Tibial nerve (tissue), 4 donors: ENCODE measurements around the gene CCDC57. TPM values are rescaled to one million over a fixed set of nuclear protein-coding genes. Genes with fewer than 3 reads are reported as not detected.
"Not testable (repeated sequence)": the region's sequence is repeated elsewhere in the genome, so short reads cannot be mapped to it uniquely, and the experiment has no call there.

Source experiments
- DNase-seq, 2 donors: peaks; one replicate each; pipeline ENCODE4 v3.0.0-alpha.2; 2019; ENCODE audit warnings: low spot score in 2 of 2
- H3K27ac ChIP-seq, 4 donors: fragments of 200-600 bp; sonication (generic) in 3 of 4; one replicate each; pipeline ENCODE4 v1.5.1; 2017 to 2019; ENCODE audit warnings: mild to moderate bottlenecking in 1 of 4
- H3K27me3 ChIP-seq, 2 donors: fragments of 200-600 bp; sonication (generic) in 1 of 2; one replicate each; pipeline versions ENCODE4 v1.5.1 to v1.6.0; 2017 to 2019
- H3K36me3 ChIP-seq, 3 donors: fragments of 200-600 bp; sonication (generic); one replicate each; pipeline ENCODE4 v1.5.1; 2018 to 2019
- H3K4me1 ChIP-seq, 4 donors: fragments of 200-600 bp; sonication (generic) in 3 of 4; one replicate each; pipeline ENCODE4 v1.5.1; 2017 to 2019
- H3K4me3 ChIP-seq, 4 donors: fragments of 200-600 bp; sonication (generic) in 3 of 4; one replicate each; pipeline ENCODE4 v1.5.1; 2017 to 2019; ENCODE audit warnings: mild to moderate bottlenecking in 1 of 4, moderate library complexity in 1 of 4
- H3K9me3 ChIP-seq, 4 donors: fragments of 200-600 bp; sonication (generic) in 3 of 4; one replicate each; pipeline ENCODE4 v1.5.1; 2017 to 2019
- EP300 ChIP-seq, 2 donors: sonication (generic); formaldehyde crosslinking; IDR thresholded peaks; one replicate each; pipeline ENCODE4 v1.6.1; 2017; ENCODE audit warnings: antibody characterized with exemption in 2 of 2, mild to moderate bottlenecking in 1 of 2
- POLR2A ChIP-seq, 2 donors: fragments of 450-650 bp; IDR thresholded peaks; one replicate each; pipeline ENCODE4 v1.6.1; 2017; ENCODE audit warnings: antibody characterized with exemption in 2 of 2, mild to moderate bottlenecking in 2 of 2, moderate library complexity in 2 of 2
- WGBS, 2 donors: methylation state at CpG; one replicate each; pipeline ENCODE4 v1.1.5; 2018; 5-methylcytosine and 5-hydroxymethylcytosine counted together
- total RNA-seq, 4 donors: library from RNA; depleted of rRNA; stranded (reverse); fragments of >200 nt; gene quantifications; one replicate each; pipeline ENCODE4 v1.1.0, GENCODE V29; 2016
- TF ChIP-seq, protein P1 (sequence below), 5 experiments: fragments of 200-600 bp in 3 of 5; fragments of 450-650 bp in 2 of 5; sonication (generic) in 3 of 5; IDR thresholded peaks; one replicate each; pipeline ENCODE4 v1.5.1; 2016 to 2019; ENCODE audit warnings: antibody characterized with exemption in 5 of 5, mild to moderate bottlenecking in 3 of 5, moderate library complexity in 2 of 5

CCDC57 gene
- total RNA-seq, 4 donors from 2014 or later = 33.5 to 91.2 (median 47.9) TPM

DNA sequence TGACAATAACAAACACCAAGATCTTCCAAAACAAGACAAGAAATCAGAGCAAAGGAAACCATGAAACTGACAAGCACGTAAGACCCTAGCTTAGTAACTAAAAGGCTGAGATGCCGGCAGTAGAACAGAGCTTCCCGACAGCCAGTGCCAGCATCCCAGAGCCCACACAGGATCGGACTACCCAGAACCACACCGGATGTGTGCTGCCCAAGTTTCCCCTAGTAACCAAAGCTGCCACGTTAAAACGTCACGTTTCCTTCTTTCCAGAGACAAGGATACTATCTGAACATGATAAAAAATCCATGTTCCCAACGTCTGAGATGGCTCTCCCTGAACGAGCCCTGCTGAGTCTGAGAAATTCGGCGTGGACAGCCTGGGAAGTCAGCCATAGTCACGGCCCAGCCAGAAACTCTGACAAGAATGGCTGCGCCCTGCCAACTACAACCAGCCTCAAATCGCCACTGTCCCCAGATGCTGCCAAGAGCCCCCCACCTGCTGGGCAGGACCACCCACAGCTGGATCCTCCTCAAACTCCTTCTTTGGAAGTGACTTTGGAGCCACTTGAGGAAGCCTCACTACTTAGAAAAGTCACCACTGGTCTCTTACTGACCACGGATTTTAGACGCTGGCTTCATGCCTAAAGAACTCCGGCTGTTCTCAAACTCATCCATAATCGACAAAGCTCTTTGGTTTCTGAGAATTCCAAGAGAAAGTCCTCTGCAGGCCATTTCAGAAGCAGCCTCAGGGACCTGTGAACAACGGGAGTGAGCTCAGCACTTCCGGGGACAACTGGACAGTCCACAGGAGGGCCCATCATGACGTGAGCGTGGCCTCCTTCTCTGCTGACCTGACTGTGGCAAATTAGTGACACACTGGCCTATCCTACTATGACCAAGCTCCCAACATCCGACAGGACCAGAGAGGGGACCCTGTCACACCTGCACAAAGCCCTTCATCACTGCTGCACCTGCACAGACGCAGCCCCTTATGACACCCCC, 16.7 kb downstream of the CCDC57 start:
- H3K36me3 ChIP-seq = peaks cover 0 to 95% (median 3%) of the 10 kb centered on the region in 3 donors
- no peak overlapping the region for H3K4me3 ChIP-seq
- TF ChIP-seq, protein P1, sequence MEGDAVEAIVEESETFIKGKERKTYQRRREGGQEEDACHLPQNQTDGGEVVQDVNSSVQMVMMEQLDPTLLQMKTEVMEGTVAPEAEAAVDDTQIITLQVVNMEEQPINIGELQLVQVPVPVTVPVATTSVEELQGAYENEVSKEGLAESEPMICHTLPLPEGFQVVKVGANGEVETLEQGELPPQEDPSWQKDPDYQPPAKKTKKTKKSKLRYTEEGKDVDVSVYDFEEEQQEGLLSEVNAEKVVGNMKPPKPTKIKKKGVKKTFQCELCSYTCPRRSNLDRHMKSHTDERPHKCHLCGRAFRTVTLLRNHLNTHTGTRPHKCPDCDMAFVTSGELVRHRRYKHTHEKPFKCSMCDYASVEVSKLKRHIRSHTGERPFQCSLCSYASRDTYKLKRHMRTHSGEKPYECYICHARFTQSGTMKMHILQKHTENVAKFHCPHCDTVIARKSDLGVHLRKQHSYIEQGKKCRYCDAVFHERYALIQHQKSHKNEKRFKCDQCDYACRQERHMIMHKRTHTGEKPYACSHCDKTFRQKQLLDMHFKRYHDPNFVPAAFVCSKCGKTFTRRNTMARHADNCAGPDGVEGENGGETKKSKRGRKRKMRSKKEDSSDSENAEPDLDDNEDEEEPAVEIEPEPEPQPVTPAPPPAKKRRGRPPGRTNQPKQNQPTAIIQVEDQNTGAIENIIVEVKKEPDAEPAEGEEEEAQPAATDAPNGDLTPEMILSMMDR (IDR thresholded peaks at IDR 0.05) = no peak
- TF ChIP-seq POLR2A (IDR thresholded peaks at IDR 0.05) (no peak), EP300 (IDR thresholded peaks at IDR 0.05) (no peak)
- H3K4me1 ChIP-seq = no peaks in the 10 kb centered on the region
- H3K27me3 ChIP-seq = no peaks in the 10 kb centered on the region
- no peak overlapping the region for H3K27ac ChIP-seq
- 85 to 87% methylated on average over 24 to 25 of the region's 25 CpGs for WGBS, 2 donors
- H3K9me3 ChIP-seq = no peaks in the 10 kb centered on the region
- DNase-seq = no peak

DNA sequence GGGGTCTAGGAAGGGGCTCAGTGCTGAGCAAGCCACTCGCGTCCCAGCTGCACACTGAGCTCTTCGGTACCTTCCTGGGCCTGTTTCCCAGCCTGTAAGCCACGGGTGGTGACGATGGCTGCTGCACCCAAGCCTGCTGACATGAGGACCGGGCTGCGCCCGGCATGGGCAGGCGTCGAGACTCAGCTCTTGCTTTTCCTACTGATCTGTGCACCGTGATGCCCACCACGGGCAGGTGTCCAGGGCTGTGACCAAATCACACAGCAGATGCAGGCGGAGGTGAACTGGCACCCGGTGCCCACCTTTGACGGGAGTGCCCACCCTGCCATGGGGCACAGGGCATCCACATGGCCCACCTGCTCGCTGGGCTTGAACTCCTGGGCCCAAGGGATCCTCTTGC, 17.9 kb downstream of the CCDC57 start:
- WGBS, 2 donors = 92 to 98% methylated on average over 12 to 14 of the region's 16 CpGs
- Histone ChIP-seq H3K36me3 (peaks cover 0 to 95% (median 3%) of the 10 kb centered on the region in 3 donors), H3K4me1 (no peaks in the 10 kb centered on the region), H3K27me3 (no peaks in the 10 kb centered on the region), H3K27ac (no peak overlapping the region), H3K9me3 (no peaks in the 10 kb centered on the region), H3K4me3 (no peak overlapping the region)
- TF ChIP-seq POLR2A (IDR thresholded peaks at IDR 0.05) (no peak), EP300 (IDR thresholded peaks at IDR 0.05) (no peak)
- TF ChIP-seq, protein P1 (IDR thresholded peaks at IDR 0.05) = no peak
- DNase-seq = no peak

DNA sequence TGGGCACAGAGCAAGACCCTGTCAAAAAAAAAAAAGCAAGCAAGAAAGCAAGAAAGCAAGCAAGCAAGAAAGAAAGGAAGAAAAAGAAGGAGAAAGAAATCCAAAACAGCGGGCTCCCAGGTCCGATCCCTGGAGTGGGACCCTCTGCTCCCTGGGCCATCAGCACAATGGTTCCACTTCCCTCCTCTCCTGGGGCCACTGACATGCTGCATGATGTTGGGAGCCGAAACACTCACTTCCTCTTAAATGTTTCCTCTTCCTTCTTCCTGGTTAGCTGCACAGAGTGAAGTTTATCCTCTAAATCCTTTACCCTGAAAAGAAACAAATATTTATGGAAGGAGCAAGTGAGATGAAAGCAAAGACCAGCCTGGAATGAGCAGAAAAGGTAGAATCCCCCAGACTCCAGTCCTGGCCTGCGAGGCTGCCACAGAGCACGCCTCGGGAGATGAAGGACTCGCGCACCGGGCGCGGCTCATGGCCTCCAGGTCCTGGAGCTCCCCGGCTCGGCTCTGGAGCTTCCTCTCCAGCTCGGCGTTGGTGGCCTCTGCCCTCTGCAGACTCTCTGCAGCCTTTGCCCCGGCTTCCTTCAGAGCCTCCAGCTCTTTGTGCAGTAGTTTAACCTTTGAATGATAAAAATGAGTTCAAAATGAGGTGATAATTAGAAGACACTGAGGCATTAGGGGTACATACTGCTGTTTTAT, 19.0 kb downstream of the CCDC57 start:
- Histone ChIP-seq H3K9me3 (no peaks in the 10 kb centered on the region), H3K27me3 (no peaks in the 10 kb centered on the region), H3K4me3 (peak overlapping the region in 2 of 4 donors; percentile 9 to 23), H3K27ac (no peak overlapping the region), H3K4me1 (no peaks in the 10 kb centered on the region), H3K36me3 (peaks cover 0 to 90% (median 3%) of the 10 kb centered on the region in 3 donors)
- no peak for DNase-seq
- TF ChIP-seq EP300 (IDR thresholded peaks at IDR 0.05) = no peak
- no peak for TF ChIP-seq POLR2A (IDR thresholded peaks at IDR 0.05)
- TF ChIP-seq, protein P1 (IDR thresholded peaks at IDR 0.05) = no peak
- WGBS, 2 donors = 71 to 77% methylated on average over 16 of the region's 16 CpGs

DNA sequence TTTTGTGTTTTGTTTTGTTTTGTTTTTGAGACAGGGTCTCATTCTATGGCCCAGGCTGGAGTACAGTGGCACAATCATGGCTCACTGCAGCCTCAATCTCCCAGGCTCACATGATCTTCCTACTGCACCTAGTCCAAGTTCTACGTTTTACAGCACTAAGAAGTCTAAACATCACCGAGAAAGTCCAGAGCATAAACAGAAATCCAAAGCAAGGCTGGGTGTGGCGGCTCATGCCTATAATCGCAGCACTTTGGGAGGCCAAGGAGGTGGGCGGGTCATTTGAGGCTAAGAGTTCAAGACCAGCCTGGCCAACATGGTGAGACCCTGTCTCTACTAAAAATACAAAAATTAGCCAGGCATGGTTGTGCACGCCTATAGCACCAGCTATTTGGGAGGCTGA, 19.6 kb downstream of the CCDC57 start:
- peaks cover 0 to 86% (median 3%) of the 10 kb centered on the region in 3 donors for H3K36me3 ChIP-seq
- H3K27ac ChIP-seq, H3K27me3 ChIP-seq, H3K4me3 ChIP-seq, H3K9me3 ChIP-seq, H3K4me1 ChIP-seq, DNase-seq: not testable (repeated sequence)
- 76 to 83% methylated on average over 6 of the region's 6 CpGs for WGBS, 2 donors

DNA sequence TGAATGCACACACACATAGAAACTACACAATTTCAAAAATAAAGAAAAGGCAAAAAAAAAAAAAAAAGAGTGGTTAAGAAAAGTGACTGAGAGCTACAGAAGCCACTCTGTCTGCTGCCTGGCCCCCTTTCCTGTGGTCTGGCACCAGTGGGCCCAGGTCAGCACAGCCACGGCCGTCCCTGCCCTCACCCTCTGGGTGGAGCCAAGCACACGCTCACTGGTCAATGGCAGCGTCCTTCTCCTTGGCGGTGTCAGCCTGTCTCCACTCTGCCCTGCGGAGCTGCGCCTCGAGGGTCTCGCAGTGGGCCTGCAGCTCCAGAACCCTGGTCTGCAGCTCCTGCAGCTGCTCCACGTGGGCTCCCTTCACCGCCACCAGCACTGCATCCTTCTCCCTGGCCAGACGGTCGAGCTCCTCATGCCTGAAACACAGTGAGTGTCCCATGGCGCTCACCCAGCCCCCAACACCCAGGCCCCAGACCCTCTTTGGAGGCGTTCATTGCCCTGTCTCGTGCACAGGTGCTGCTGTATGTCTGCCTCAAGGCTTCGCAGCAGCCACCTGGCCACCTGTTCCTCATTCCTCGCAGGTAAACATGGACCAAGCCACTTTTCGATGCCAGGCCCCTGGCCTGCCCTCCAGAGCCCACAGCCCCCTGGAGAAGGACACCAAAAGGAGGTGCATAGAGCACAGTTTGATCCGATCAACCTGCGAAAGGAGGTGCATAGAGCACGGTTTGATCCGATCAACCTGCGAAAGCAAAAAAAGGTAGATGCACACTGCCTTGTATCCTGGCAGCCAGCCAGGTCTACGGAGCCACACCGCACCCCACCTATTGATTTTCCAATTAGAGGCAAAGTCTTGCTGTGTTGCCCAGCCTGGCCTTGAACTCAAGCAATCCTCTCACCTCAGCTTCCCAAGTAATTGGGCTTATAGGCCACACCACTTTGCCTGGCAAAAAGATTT, 24.4 kb downstream of the CCDC57 start:
- no peaks in the 10 kb centered on the region for H3K9me3 ChIP-seq
- no peaks in the 10 kb centered on the region for H3K4me1 ChIP-seq
- no peak for DNase-seq
- TF ChIP-seq EP300 (IDR thresholded peaks at IDR 0.05) = no peak
- TF ChIP-seq, protein P1 (IDR thresholded peaks at IDR 0.05) = no peak
- H3K27ac ChIP-seq = no peak overlapping the region
- WGBS, 2 donors = 85% methylated on average over 26 of the region's 26 CpGs
- no peak overlapping the region for H3K4me3 ChIP-seq
- H3K27me3 ChIP-seq = no peaks in the 10 kb centered on the region
- H3K36me3 ChIP-seq = peaks cover 0 to 75% (median 0%) of the 10 kb centered on the region in 3 donors
